Choroid plexus epithelial cell (primary cell): ENCODE measurements around the gene CAPN8.

Experiments used
- DNase-seq: peaks from one replicate; pipeline ENCODE4 v3.0.0-alpha.2; 2010; ENCODE audit warnings: low read depth
- H3K4me3 ChIP-seq: 2 replicates; pipeline ENCODE4 v1.5.1; 2011; ENCODE audit warnings: low read depth, mild to moderate bottlenecking, control low read depth, low read length, moderate library complexity
- TF ChIP-seq, protein P1 (sequence below): conservative IDR thresholded peaks from 2 replicates; pipeline ENCODE4 v1.5.1; 2011; ENCODE audit warnings: low read depth, mild to moderate bottlenecking, control low read depth, inconsistent platforms, low read length, moderate library complexity

The CAPN8 gene

GRCh38 chr1:223654083-223654482, 11.4 kb downstream of the CAPN8 start:
- no peak overlapping the region for H3K4me3 ChIP-seq
- TF ChIP-seq, protein P1, sequence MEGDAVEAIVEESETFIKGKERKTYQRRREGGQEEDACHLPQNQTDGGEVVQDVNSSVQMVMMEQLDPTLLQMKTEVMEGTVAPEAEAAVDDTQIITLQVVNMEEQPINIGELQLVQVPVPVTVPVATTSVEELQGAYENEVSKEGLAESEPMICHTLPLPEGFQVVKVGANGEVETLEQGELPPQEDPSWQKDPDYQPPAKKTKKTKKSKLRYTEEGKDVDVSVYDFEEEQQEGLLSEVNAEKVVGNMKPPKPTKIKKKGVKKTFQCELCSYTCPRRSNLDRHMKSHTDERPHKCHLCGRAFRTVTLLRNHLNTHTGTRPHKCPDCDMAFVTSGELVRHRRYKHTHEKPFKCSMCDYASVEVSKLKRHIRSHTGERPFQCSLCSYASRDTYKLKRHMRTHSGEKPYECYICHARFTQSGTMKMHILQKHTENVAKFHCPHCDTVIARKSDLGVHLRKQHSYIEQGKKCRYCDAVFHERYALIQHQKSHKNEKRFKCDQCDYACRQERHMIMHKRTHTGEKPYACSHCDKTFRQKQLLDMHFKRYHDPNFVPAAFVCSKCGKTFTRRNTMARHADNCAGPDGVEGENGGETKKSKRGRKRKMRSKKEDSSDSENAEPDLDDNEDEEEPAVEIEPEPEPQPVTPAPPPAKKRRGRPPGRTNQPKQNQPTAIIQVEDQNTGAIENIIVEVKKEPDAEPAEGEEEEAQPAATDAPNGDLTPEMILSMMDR = no peak

GRCh38 chr1:223653431-223653830, 12.1 kb downstream of the CAPN8 start:
- TF ChIP-seq, protein P1 = no peak
- no peak overlapping the region for H3K4me3 ChIP-seq
- no peak for DNase-seq

More at GRCh38 chr1:223654083-223654482, 11.4 kb downstream of the CAPN8 start:
- no peak for DNase-seq

GRCh38 chr1:223653015-223653414, 12.5 kb downstream of the CAPN8 start:
- H3K4me3 ChIP-seq = no peak overlapping the region
- DNase-seq = no peak
- TF ChIP-seq, protein P1 = no peak

GRCh38 chr1:223652436-223652941, 13.0 kb downstream of the CAPN8 start:
- TF ChIP-seq, protein P1 = no peak
- no peak overlapping the region for H3K4me3 ChIP-seq
- no peak for DNase-seq

GRCh38 chr1:223651291-223651991, 14.1 kb downstream of the CAPN8 start:
- TF ChIP-seq, protein P1 = no peak
- DNase-seq = no peak
- H3K4me3 ChIP-seq = no peak overlapping the region

GRCh38 chr1:223650465-223650864, 15.0 kb downstream of the CAPN8 start:
- no peak overlapping the region for H3K4me3 ChIP-seq
- no peak for DNase-seq
- TF ChIP-seq, protein P1 = no peak

DNA sequence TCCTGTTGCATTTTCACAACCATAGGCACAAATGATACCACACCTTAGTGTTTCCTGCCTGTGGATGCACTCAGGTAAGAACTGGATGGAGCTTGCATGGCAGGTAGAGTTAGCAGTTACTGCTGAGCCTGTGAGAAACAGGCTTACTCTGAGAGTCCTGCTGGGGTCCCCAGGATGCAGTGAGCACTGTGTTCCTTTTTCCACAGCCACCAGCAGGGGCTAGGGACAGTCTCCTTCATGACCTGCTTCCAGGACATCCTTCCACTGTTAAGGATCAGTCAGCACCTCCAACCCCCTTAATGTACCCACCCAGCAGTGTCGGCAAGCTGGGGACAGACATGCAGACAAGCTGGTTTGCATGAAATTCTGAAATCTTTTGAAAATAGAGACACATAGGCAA, 16.3 kb downstream of the CAPN8 start:
- TF ChIP-seq, protein P1 = no peak
- H3K4me3 ChIP-seq = no peak overlapping the region
- no peak for DNase-seq
